Astrocyte (in vitro differentiated cells and primary cell): Measurements from ENCODE around the gene OGN.

Source experiments
- CTCF ChIP-seq: IDR thresholded peaks from 2 replicates; pipeline ENCODE4 v1.5.1; 2011; ENCODE audit warnings: low read depth, mild to moderate bottlenecking, inconsistent platforms, low read length, moderate library complexity; ENCODE audit not compliant: insufficient read depth
- EZH2 ChIP-seq: IDR thresholded peaks from 2 replicates; pipeline ENCODE4 v1.6.1; 2012; ENCODE audit warnings: mild to moderate bottlenecking, low read length, inconsistent platforms; ENCODE audit not compliant: insufficient read depth

DNA sequence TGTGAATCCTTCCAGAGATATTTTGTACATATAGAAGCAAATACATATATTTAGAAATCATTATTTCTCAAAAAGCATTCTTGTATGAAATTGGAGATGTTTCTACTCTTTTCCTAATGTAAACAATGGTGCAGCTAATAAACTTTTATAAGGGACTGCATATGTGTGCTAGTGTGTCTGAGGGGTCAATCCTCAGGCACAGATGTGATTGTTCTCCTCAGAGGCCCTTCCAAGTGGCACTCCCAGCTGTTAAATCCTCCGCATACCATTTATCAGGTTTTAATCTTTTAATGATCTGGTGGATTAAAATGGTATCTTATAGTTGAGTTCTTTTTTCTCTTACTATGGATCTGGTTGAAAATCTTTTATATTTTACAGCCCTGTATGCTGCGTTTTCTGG, 25.5 kb upstream of the OGN start:
- TF ChIP-seq CTCF: no peak
- TF ChIP-seq EZH2: no peak
